Endothelial cell of umbilical vein (primary cell): ENCODE measurements around the gene NID2. TPM values are rescaled to one million over a fixed set of nuclear protein-coding genes. Genes with fewer than 3 reads are reported as not detected.

Experiments used
- BruUV-seq: library from RNA; stranded (reverse); fragments of 400-500 nt; replicated peaks from 2 replicates; lab custom pipeline; 2021; lab: Mats Ljungman, UMichigan
- CTCF ChIA-PET: fragments of 300-600, 350-600 bp; sonication (Branson Sonifier 250); formaldehyde crosslinking; loops from one replicate; lab custom pipeline; 2021; ENCODE audit warnings: antibody characterized with exemption, inconsistent platforms; lab: Charles Lee
- POLR2A ChIA-PET: fragments of 300-600, 350-600 bp; sonication (Branson Sonifier 250); formaldehyde crosslinking; loops from one replicate; lab custom pipeline; 2021; ENCODE audit warnings: antibody characterized with exemption, inconsistent platforms; lab: Charles Lee
- DNase-seq: peaks from one replicate; pipeline ENCODE4 v3.0.0-alpha.2; 2011; ENCODE audit warnings: low read depth, low spot score
- FAIRE-seq: peaks from 2 replicates; lab custom pipeline; 2011; peaks lifted over from hg19 to GRCh38; lab: Jason Lieb, UNC
- H2AFZ ChIP-seq: 2 replicates; pipeline ENCODE4 v1.6.0; 2012; ENCODE audit warnings: low read depth, low read length, control low read depth, inconsistent platforms
- H3K27ac ChIP-seq: 2 replicates; pipeline ENCODE4 v1.5.1; 2011; ENCODE audit warnings: low read depth, mild to moderate bottlenecking, control low read depth, low read length, moderate library complexity; ENCODE audit not compliant: insufficient read depth
- H3K27me3 ChIP-seq, 2 experiments: 2 replicates each; pipeline versions ENCODE4 v1.6.0 to v1.6.1; 2011; ENCODE audit warnings: low read length in 2 of 2, mixed read lengths in 1 of 2; ENCODE audit not compliant: control insufficient read depth in 2 of 2, insufficient read depth in 2 of 2
- H3K36me3 ChIP-seq, 2 experiments: 2 replicates in 1 of 2; 3 replicates in 1 of 2; pipeline ENCODE4 v1.5.1; 2011; ENCODE audit warnings: low read length in 2 of 2, mild to moderate bottlenecking in 1 of 2, moderate library complexity in 1 of 2; ENCODE audit not compliant: control insufficient read depth in 2 of 2, insufficient read depth in 2 of 2; ENCODE audit errors: extremely low read depth in 1 of 2
- H3K4me1 ChIP-seq: 3 replicates; pipeline ENCODE4 v1.5.1; 2011; ENCODE audit warnings: mild to moderate bottlenecking, low read length; ENCODE audit not compliant: control insufficient read depth, insufficient read depth; ENCODE audit errors: extremely low read depth
- H3K4me2 ChIP-seq: 2 replicates; pipeline ENCODE4 v1.6.1; 2011; ENCODE audit warnings: low read length, control low read depth, mixed read lengths; ENCODE audit not compliant: insufficient read depth
- H3K4me3 ChIP-seq, 3 experiments: fragments of 200-600 bp in 1 of 3; sonication (generic), shearing (Covaris generic) in 1 of 3; replicated peaks in 1 of 3; 2 replicates each; pipeline ENCODE4 v1.5.1; 2011 to 2016; ENCODE audit warnings: control low read depth in 3 of 3, low read length in 3 of 3, mild to moderate bottlenecking in 2 of 3, inconsistent platforms in 1 of 3, low read depth in 1 of 3, moderate library complexity in 1 of 3; ENCODE audit not compliant: insufficient read depth in 1 of 3
- H3K79me2 ChIP-seq: 2 replicates; pipeline ENCODE4 v1.6.0; 2012; ENCODE audit warnings: low read length, inconsistent platforms; ENCODE audit not compliant: control insufficient read depth, insufficient read depth
- H3K9ac ChIP-seq: replicated peaks from 2 replicates; pipeline ENCODE3; 2011; ENCODE audit warnings: low read length, control low read depth; ENCODE audit not compliant: insufficient read depth; ENCODE audit errors: extremely low read depth
- H3K9me1 ChIP-seq: replicated peaks from 3 replicates; pipeline ENCODE4 v1.6.0; 2011; ENCODE audit warnings: mild to moderate bottlenecking, low read length; ENCODE audit not compliant: control insufficient read depth, insufficient read depth; ENCODE audit errors: extremely low read depth
- H3K9me3 ChIP-seq: replicated peaks from 2 replicates; pipeline ENCODE4 v1.5.1; 2012; ENCODE audit warnings: low read length, inconsistent platforms; ENCODE audit not compliant: control insufficient read depth, insufficient read depth
- H4K20me1 ChIP-seq: replicated peaks from 2 replicates; pipeline ENCODE3; 2011; ENCODE audit warnings: mild to moderate bottlenecking, low read length; ENCODE audit not compliant: control insufficient read depth, insufficient read depth; ENCODE audit errors: extremely low read depth
- EZH2 ChIP-seq: IDR thresholded peaks from 2 replicates; pipeline ENCODE4 v1.6.1; 2012; ENCODE audit warnings: borderline replicate concordance, low read depth, mild to moderate bottlenecking, moderate library complexity, low read length, inconsistent platforms; ENCODE audit not compliant: severe bottlenecking
- FOS ChIP-seq: IDR thresholded peaks from 2 replicates; pipeline ENCODE4 v1.6.1; 2011; ENCODE audit warnings: mild to moderate bottlenecking, low read length, moderate library complexity, borderline replicate concordance; ENCODE audit not compliant: insufficient read depth
- GATA2 ChIP-seq: IDR thresholded peaks from 2 replicates; pipeline ENCODE4 v1.7.0; 2011; ENCODE audit warnings: low read depth, mild to moderate bottlenecking, moderate library complexity, mixed read lengths, low read length; ENCODE audit not compliant: insufficient read length, insufficient read depth
- JUN ChIP-seq: IDR thresholded peaks from 2 replicates; pipeline ENCODE4 v1.6.1; 2011; ENCODE audit warnings: borderline replicate concordance, low read depth; ENCODE audit not compliant: insufficient read length, insufficient read depth
- MYC ChIP-seq: IDR thresholded peaks from one replicate; pipeline ENCODE4 v1.6.1; 2011; ENCODE audit warnings: mild to moderate bottlenecking, low read depth, low read length
- POLR2A ChIP-seq: IDR thresholded peaks from 2 replicates; pipeline ENCODE4 v1.6.1; 2012; ENCODE audit warnings: low read depth, mild to moderate bottlenecking, control low read depth, low read length
- POLR2AphosphoS5 ChIP-seq: IDR thresholded peaks from 2 replicates; pipeline ENCODE4 v1.6.1; 2012; ENCODE audit warnings: low read depth, mild to moderate bottlenecking, control low read depth, low read length, moderate library complexity; ENCODE audit not compliant: insufficient read depth
- dilution Hi-C: fragments of 300-500 bp; cut with MboI; formaldehyde crosslinking; loops from one replicate; pipeline ENCODE4 v1.15.0; 2019; ENCODE audit warnings: low sequenced_read_pairs; ENCODE audit not compliant: extremely low pct_ligation_motif_present
- intact Hi-C: fragments of 100-400 bp; cut with micrococcal nuclease; formaldehyde crosslinking; loops from one replicate; pipeline ENCODE4 v1.10.0; 2022
- polyA plus RNA-seq, 4 experiments: library from polyadenylated mRNA; depleted of rRNA in 3 of 4; stranded (reverse) in 3 of 4; unstranded in 1 of 4; fragments of >200 nt; gene quantifications; 2 replicates each; pipeline versions ENCODE4 v1.2.1 to v1.2.3, GENCODE V29; 2011 to 2012; ENCODE audit warnings: missing spikeins in 1 of 4
- total RNA-seq: library from RNA; stranded (reverse); gene quantifications from 2 replicates; pipeline ENCODE4 v1.2.3, GENCODE V29; 2021
- TF ChIP-seq, protein P1 (sequence below): IDR thresholded peaks from 2 replicates; pipeline ENCODE4 v1.6.1; 2011; ENCODE audit not compliant: insufficient read depth, insufficient read length
- TF ChIP-seq, protein P2 (sequence below), 2 donors: IDR thresholded peaks; 1 replicate in 1 of 2; 2 replicates in 1 of 2; pipeline ENCODE4 v1.5.1; 2011; ENCODE audit warnings: low read length in 2 of 2, mild to moderate bottlenecking in 2 of 2, moderate library complexity in 2 of 2, control low read depth in 1 of 2, inconsistent platforms in 1 of 2, low read depth in 1 of 2; ENCODE audit not compliant: insufficient read depth in 1 of 2; ENCODE audit errors: extremely low read depth in 1 of 2

The NID2 gene
- total and polyA plus RNA-seq, 2 donors (not counting 3 experiments of a cell fraction or from before 2014, with no cell fraction given), result 22.5 to 56.7 TPM

- FAIRE-seq, result no peak
- no peaks in the 10 kb centered on the region for H3K9me1 ChIP-seq
- intact Hi-C loops, result loop anchor here (10.0 kb wide), 1 partner anchor 333 kb away; the partner anchor contains the start of gene FRMD6
- H3K4me2 ChIP-seq, result no peak overlapping the region
- no peak overlapping the region for H3K9ac ChIP-seq
- H3K4me1 ChIP-seq, result peaks cover 14% of the 10 kb centered on the region
- TF ChIP-seq EZH2, result no peak
- TF ChIP-seq POLR2A, result no peak
- TF ChIP-seq, protein P1, sequence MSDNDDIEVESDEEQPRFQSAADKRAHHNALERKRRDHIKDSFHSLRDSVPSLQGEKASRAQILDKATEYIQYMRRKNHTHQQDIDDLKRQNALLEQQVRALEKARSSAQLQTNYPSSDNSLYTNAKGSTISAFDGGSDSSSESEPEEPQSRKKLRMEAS, result no peak
- no peak for TF ChIP-seq GATA2
- no peak for TF ChIP-seq FOS
- no peak for TF ChIP-seq JUN
- no peak for TF ChIP-seq POLR2AphosphoS5
- no peak for TF ChIP-seq MYC
- TF ChIP-seq, protein P2, sequence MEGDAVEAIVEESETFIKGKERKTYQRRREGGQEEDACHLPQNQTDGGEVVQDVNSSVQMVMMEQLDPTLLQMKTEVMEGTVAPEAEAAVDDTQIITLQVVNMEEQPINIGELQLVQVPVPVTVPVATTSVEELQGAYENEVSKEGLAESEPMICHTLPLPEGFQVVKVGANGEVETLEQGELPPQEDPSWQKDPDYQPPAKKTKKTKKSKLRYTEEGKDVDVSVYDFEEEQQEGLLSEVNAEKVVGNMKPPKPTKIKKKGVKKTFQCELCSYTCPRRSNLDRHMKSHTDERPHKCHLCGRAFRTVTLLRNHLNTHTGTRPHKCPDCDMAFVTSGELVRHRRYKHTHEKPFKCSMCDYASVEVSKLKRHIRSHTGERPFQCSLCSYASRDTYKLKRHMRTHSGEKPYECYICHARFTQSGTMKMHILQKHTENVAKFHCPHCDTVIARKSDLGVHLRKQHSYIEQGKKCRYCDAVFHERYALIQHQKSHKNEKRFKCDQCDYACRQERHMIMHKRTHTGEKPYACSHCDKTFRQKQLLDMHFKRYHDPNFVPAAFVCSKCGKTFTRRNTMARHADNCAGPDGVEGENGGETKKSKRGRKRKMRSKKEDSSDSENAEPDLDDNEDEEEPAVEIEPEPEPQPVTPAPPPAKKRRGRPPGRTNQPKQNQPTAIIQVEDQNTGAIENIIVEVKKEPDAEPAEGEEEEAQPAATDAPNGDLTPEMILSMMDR (IDR thresholded peaks at IDR 0.05; ENCODE audit: extremely low read depth in 1 of 2, insufficient read depth in 1 of 2, low read depth in 1 of 2, low read length in 2 of 2), result no peak
- DNase-seq, result no peak
- no peak overlapping the region for H3K4me3 ChIP-seq
- H4K20me1 ChIP-seq, result no peaks in the 10 kb centered on the region
- ChIA-PET CTCF (interaction anchor here (0.8 to 2.1 kb wide), 3 partner anchors 10 to 83 kb away, joined by 3 to 7 read pairs (median 3); no protein-coding TSS in a partner anchor), POLR2A (no interaction called here)
- peaks cover 10 to 17% of the 10 kb centered on the region in 2 experiments for H3K27me3 ChIP-seq
- H3K36me3 ChIP-seq, result peaks cover 2 to 6% of the 10 kb centered on the region in 2 experiments
- H3K9me3 ChIP-seq, result no peaks in the 10 kb centered on the region
- dilution Hi-C loops, result no loop called here
- H3K79me2 ChIP-seq, result peaks cover 26% of the 10 kb centered on the region
- no TSS peak for BruUV-seq
- H2AFZ ChIP-seq, result peak overlapping the region; percentile 81
- no peak overlapping the region for H3K27ac ChIP-seq
Observed at GRCh38 chr14:51988221-51988620, 80.6 kb downstream of the NID2 start.
